Uterus (tissue), 4 donors: Measurements from ENCODE around the gene PLA1A. TPM values are rescaled to one million over a fixed set of nuclear protein-coding genes. Genes with fewer than 3 reads are reported as not detected.

Experiments used
- DNase-seq, 2 donors: peaks; one replicate each; pipeline ENCODE4 v3.0.0-alpha.2; 2019 to 2020
- H3K27ac ChIP-seq, 2 donors: fragments of 200-600 bp; sonication (generic); 1 replicate in 1 of 2; 2 replicates in 1 of 2; pipeline ENCODE4 v1.5.1; 2016 to 2018
- H3K27me3 ChIP-seq, 2 donors: fragments of 200-600 bp; sonication (generic); one replicate each; pipeline ENCODE4 v1.5.1; 2018 to 2019; ENCODE audit warnings: control low read depth in 1 of 2
- H3K36me3 ChIP-seq, 2 donors: fragments of 200-600 bp; sonication (generic); one replicate each; pipeline ENCODE4 v1.5.1; 2019; ENCODE audit warnings: control low read depth in 1 of 2
- H3K4me1 ChIP-seq, 2 donors: fragments of 200-600 bp; sonication (generic); one replicate each; pipeline ENCODE4 v1.5.1; 2018 to 2019; ENCODE audit warnings: control low read depth in 1 of 2
- H3K4me3 ChIP-seq, 2 donors: fragments of 200-600 bp; sonication (generic); 1 replicate in 1 of 2; 2 replicates in 1 of 2; pipeline ENCODE4 v1.5.1; 2018 to 2019; ENCODE audit warnings: mild to moderate bottlenecking in 1 of 2
- H3K9me3 ChIP-seq, 2 donors: fragments of 200-600 bp; sonication (generic); one replicate each; pipeline ENCODE4 v1.5.1; 2019; ENCODE audit warnings: control low read depth in 1 of 2
- CTCF ChIP-seq, 4 experiments: fragments of 200-600 bp in 2 of 4; fragments of 450-650 bp in 2 of 4; sonication (generic) in 2 of 4; IDR thresholded peaks; one replicate each; pipeline ENCODE4 v1.5.1; 2016 to 2019; ENCODE audit warnings: antibody characterized with exemption in 4 of 4, mild to moderate bottlenecking in 2 of 4, moderate library complexity in 1 of 4
- POLR2A ChIP-seq, 2 donors: fragments of 450-650 bp; IDR thresholded peaks; one replicate each; pipeline ENCODE4 v1.6.1; 2016; ENCODE audit warnings: antibody characterized with exemption in 2 of 2, mild to moderate bottlenecking in 1 of 2, moderate library complexity in 1 of 2
- intact Hi-C: fragments of 100-400 bp; cut with DNase I; formaldehyde crosslinking; loops from one replicate; pipeline ENCODE4 v1.15.1; 2023; ENCODE audit warnings: low total_unique reads
- total RNA-seq, 4 donors: library from RNA; depleted of rRNA in 3 of 4; stranded (reverse); fragments of >200 nt in 3 of 4; gene quantifications; one replicate each; pipeline versions ENCODE4 v1.1.0 to v1.2.4, GENCODE V29; 2014 to 2023
- donor health status: DM: yes; HTN: yes; CAD: no.

The PLA1A gene
- total RNA-seq, 4 donors from 2014 or later: 11.9 to 37.1 (median 16.5) TPM; not detected in 1

- intact Hi-C loops: no loop called here
- Histone ChIP-seq H3K27me3 (no peaks in the 10 kb centered on the region), H3K4me1 (no peaks in the 10 kb centered on the region), H3K9me3 (no peaks in the 10 kb centered on the region), H3K27ac (no peak overlapping the region), H3K36me3 (no peaks in the 10 kb centered on the region), H3K4me3 (no peak overlapping the region)
- TF ChIP-seq CTCF (IDR thresholded peaks at IDR 0.05): no peak
- TF ChIP-seq POLR2A (IDR thresholded peaks at IDR 0.05): no peak
- no peak for DNase-seq
These were observed 27.9 kb downstream of the PLA1A start for GRCh38 chr3:119625451-119626153.

GRCh38 chr3:119626196-119626595 lies 28.5 kb downstream of the PLA1A start:
- Histone ChIP-seq H3K4me1 (no peaks in the 10 kb centered on the region), H3K27me3 (no peaks in the 10 kb centered on the region), H3K9me3 (no peaks in the 10 kb centered on the region), H3K27ac (no peak overlapping the region), H3K4me3 (no peak overlapping the region), H3K36me3 (no peaks in the 10 kb centered on the region)
- no peak for TF ChIP-seq CTCF (IDR thresholded peaks at IDR 0.05)
- no peak for TF ChIP-seq POLR2A (IDR thresholded peaks at IDR 0.05)
- intact Hi-C loops: no loop called here
- no peak for DNase-seq

DNA sequence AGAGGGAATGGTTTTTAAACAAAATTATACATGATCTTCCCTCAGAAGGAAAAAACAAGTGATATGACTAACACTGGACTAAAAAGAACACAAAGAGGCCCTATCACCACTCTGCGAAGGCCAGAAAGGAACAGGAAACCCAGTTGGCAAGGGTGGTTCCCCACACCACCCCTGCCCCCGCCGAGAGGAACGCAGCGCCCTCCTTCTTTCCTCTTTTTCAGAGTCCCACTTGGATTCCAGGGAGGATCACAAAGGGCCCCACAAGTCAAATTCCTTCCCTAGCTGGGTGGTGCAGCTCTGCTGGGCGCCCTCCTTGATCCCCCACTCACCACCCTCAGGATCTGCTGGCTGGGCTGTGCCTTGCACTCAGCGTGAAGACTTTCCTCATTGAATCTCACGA lies 29.8 kb downstream of the PLA1A start:
- TF ChIP-seq POLR2A (IDR thresholded peaks at IDR 0.05): no peak
- TF ChIP-seq CTCF (IDR thresholded peaks at IDR 0.05): no peak
- intact Hi-C loops: no loop called here
- Histone ChIP-seq H3K9me3 (no peaks in the 10 kb centered on the region), H3K36me3 (no peaks in the 10 kb centered on the region), H3K4me1 (peaks cover 0 to 9% of the 10 kb centered on the region in 2 donors), H3K4me3 (no peak overlapping the region), H3K27ac (peak overlapping the region; percentile 17 to 67), H3K27me3 (no peaks in the 10 kb centered on the region)
- no peak for DNase-seq

- intact Hi-C loops: no loop called here
- Histone ChIP-seq H3K4me3 (no peak overlapping the region), H3K27me3 (no peaks in the 10 kb centered on the region), H3K27ac (peak overlapping the region; percentile 17 to 67), H3K9me3 (no peaks in the 10 kb centered on the region), H3K36me3 (no peaks in the 10 kb centered on the region), H3K4me1 (peaks cover 0 to 14% of the 10 kb centered on the region in 2 donors)
- TF ChIP-seq CTCF (IDR thresholded peaks at IDR 0.05) (no peak), POLR2A (IDR thresholded peaks at IDR 0.05) (no peak)
- no peak for DNase-seq
These were observed 30.7 kb downstream of the PLA1A start for GRCh38 chr3:119628390-119628789.

DNA sequence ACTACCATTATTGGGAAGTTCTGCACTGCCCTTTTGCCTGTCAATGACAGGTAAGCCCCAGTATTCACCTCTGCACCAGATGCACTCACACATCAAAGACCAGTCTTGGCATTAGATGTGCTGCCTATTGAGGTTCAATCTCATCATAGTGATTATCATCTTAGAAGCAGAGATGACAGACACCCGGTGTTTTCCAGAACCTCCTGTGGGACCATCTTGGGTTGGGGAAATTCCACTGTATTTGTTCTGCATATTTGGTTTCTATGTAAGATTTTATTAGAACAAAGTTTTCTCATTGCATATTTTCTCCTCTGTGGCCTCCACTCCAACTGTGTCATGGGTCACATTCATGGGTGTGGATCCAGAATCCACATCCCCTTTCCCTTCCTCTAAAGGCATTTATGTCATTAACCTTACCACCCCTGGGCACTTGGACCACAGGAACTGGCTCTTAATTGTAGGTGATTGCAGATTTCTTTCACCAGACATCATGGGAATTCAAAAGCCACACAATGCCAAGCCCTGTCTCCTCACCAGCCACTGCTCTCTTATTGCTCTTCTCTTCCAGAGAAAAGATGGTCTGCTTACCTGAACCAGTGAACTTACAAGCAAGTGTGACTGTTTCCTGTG lies 31.2 kb downstream of the PLA1A start:
- Histone ChIP-seq H3K36me3 (no peaks in the 10 kb centered on the region), H3K27ac (peak overlapping the region; percentile 17 to 67), H3K4me1 (peaks cover 0 to 14% of the 10 kb centered on the region in 2 donors), H3K27me3 (no peaks in the 10 kb centered on the region), H3K4me3 (no peak overlapping the region), H3K9me3 (no peaks in the 10 kb centered on the region)
- intact Hi-C loops: no loop called here
- TF ChIP-seq CTCF (IDR thresholded peaks at IDR 0.05) (no peak), POLR2A (IDR thresholded peaks at IDR 0.05) (no peak)
- DNase-seq: peak in 1 of 2 donors; percentile 41
